ENCODE data around the gene WWOX.

Gene WWOX

GRCh38 chr16:78430281-78430680, 330.8 kb downstream of the WWOX start:
- in situ Hi-C loops (cut with MboI; ENCODE audit: low sequenced_read_pairs) = no loop called here

GRCh38 chr16:78431004-78431670, 331.7 kb downstream of the WWOX start:
- in situ Hi-C loops (cut with MboI; ENCODE audit: low sequenced_read_pairs) = no loop called here

- in situ Hi-C loops (cut with MboI; ENCODE audit: low sequenced_read_pairs) = no loop called here
Measured at GRCh38 chr16:78431701-78432100, 332.2 kb downstream of the WWOX start.

GRCh38 chr16:78432451-78432850, 333.0 kb downstream of the WWOX start:
- in situ Hi-C loops (cut with MboI; ENCODE audit: low sequenced_read_pairs) = no loop called here

GRCh38 chr16:78433116-78433515, 333.7 kb downstream of the WWOX start:
- in situ Hi-C loops (cut with MboI; ENCODE audit: low sequenced_read_pairs) = no loop called here

- in situ Hi-C loops (cut with MboI; ENCODE audit: low sequenced_read_pairs) = no loop called here
Measured at GRCh38 chr16:78434401-78434800, 334.9 kb downstream of the WWOX start.

- in situ Hi-C loops (cut with MboI; ENCODE audit: low sequenced_read_pairs) = no loop called here
Measured at GRCh38 chr16:78435260-78435659, 335.8 kb downstream of the WWOX start.

GRCh38 chr16:78436023-78436422, 336.6 kb downstream of the WWOX start:
- in situ Hi-C loops (cut with MboI; ENCODE audit: low sequenced_read_pairs) = no loop called here

- in situ Hi-C loops (cut with MboI; ENCODE audit: low sequenced_read_pairs) = no loop called here
Measured at GRCh38 chr16:78436846-78437245, 337.4 kb downstream of the WWOX start.

GRCh38 chr16:78437352-78437968, 338.0 kb downstream of the WWOX start:
- in situ Hi-C loops (cut with MboI; ENCODE audit: low sequenced_read_pairs) = no loop called here

GRCh38 chr16:78438219-78438618, 338.8 kb downstream of the WWOX start:
- in situ Hi-C loops (cut with MboI; ENCODE audit: low sequenced_read_pairs) = no loop called here

GRCh38 chr16:78438632-78439031, 339.2 kb downstream of the WWOX start:
- in situ Hi-C loops (cut with MboI; ENCODE audit: low sequenced_read_pairs) = no loop called here

- in situ Hi-C loops (cut with MboI; ENCODE audit: low sequenced_read_pairs) = no loop called here
Measured at GRCh38 chr16:78439646-78440045, 340.2 kb downstream of the WWOX start.

GRCh38 chr16:78441298-78441697, 341.8 kb downstream of the WWOX start:
- in situ Hi-C loops (cut with MboI; ENCODE audit: low sequenced_read_pairs) = no loop called here

GRCh38 chr16:78443542-78444364, 344.3 kb downstream of the WWOX start:
- in situ Hi-C loops (cut with MboI; ENCODE audit: low sequenced_read_pairs) = no loop called here

- in situ Hi-C loops (cut with MboI; ENCODE audit: low sequenced_read_pairs) = no loop called here
Measured at GRCh38 chr16:78445818-78446217, 346.4 kb downstream of the WWOX start.

- in situ Hi-C loops (cut with MboI; ENCODE audit: low sequenced_read_pairs) = no loop called here
Measured at GRCh38 chr16:78446486-78446885, 347.0 kb downstream of the WWOX start.

- in situ Hi-C loops (cut with MboI; ENCODE audit: low sequenced_read_pairs) = no loop called here
Measured at GRCh38 chr16:78446992-78447563, 347.6 kb downstream of the WWOX start.

GRCh38 chr16:78448658-78449271, 349.3 kb downstream of the WWOX start:
- in situ Hi-C loops (cut with MboI; ENCODE audit: low sequenced_read_pairs) = no loop called here

- in situ Hi-C loops (cut with MboI; ENCODE audit: low sequenced_read_pairs) = no loop called here
Measured at GRCh38 chr16:78450255-78450654, 350.8 kb downstream of the WWOX start.

GRCh38 chr16:78452025-78452555, 352.6 kb downstream of the WWOX start:
- in situ Hi-C loops (cut with MboI; ENCODE audit: low sequenced_read_pairs) = no loop called here

All from HL-60/S4 treated with retinoic acid at 250 ng/mL for 4 days and 3 days (cell line).